ENCODE measurements around the gene ERBB4.

Gene ERBB4

GRCh38 chr2:212028798-212029394, 509.7 kb downstream of the ERBB4 start:
- H2AFZ ChIP-seq (ENCODE audit: low read length) = peak overlapping the region; percentile 7; the same call in 1 of the 2 replicates
- TF ChIP-seq CTCF (conservative IDR thresholded peaks at IDR 0.05; ENCODE audit: low read length) (no peak), EZH2phosphoT487 (IDR thresholded peaks at IDR 0.05; ENCODE audit: borderline replicate concordance) (no peak)

GRCh38 chr2:212027681-212028628, 510.6 kb downstream of the ERBB4 start:
- H4K20me1 ChIP-seq (ENCODE audit: insufficient read depth, low read length, poor library complexity, severe bottlenecking) = no peaks in the 10 kb centered on the region
- peak overlapping the region; percentile 7; the same call in 1 of the 2 replicates for H2AFZ ChIP-seq (ENCODE audit: low read length)
- no peak overlapping the region for H3K4me3 ChIP-seq (ENCODE audit: low read length, poor library complexity, severe bottlenecking)
- no peaks in the 10 kb centered on the region for H3K9me2 ChIP-seq (replicated peaks; ENCODE audit: low read depth, low read length)
- no peaks in the 10 kb centered on the region for H3K36me3 ChIP-seq (ENCODE audit: insufficient read depth, low read length)
- no peak for TF ChIP-seq EZH2phosphoT487 (IDR thresholded peaks at IDR 0.05; ENCODE audit: borderline replicate concordance)
- TF ChIP-seq CTCF (conservative IDR thresholded peaks at IDR 0.05; ENCODE audit: low read length) = no peak
- H3K27me3 ChIP-seq (ENCODE audit: insufficient read depth, low read length, poor library complexity, severe bottlenecking) = no peaks in the 10 kb centered on the region
- no peak overlapping the region for H3K4me2 ChIP-seq (ENCODE audit: low read depth, low read length, poor library complexity, severe bottlenecking)
- no peaks in the 10 kb centered on the region for H3F3A ChIP-seq (ENCODE audit: low read depth)
- no peaks in the 10 kb centered on the region for H3K9me3 ChIP-seq (ENCODE audit: insufficient read depth, low read depth, low read length)
- no peak overlapping the region for H3K9ac ChIP-seq (ENCODE audit: low read depth, low read length, poor library complexity, severe bottlenecking)
- no peaks in the 10 kb centered on the region for H3K79me2 ChIP-seq (ENCODE audit: insufficient read depth, low read length)
- H3K4me1 ChIP-seq (ENCODE audit: insufficient read depth, low read length, poor library complexity, severe bottlenecking) = peaks cover 5% of the 10 kb centered on the region

More at GRCh38 chr2:212028798-212029394, 509.7 kb downstream of the ERBB4 start:
- peaks cover 5% of the 10 kb centered on the region for H3K4me1 ChIP-seq (ENCODE audit: insufficient read depth, low read length, poor library complexity, severe bottlenecking)
- no peak overlapping the region for H3K4me2 ChIP-seq (ENCODE audit: low read depth, low read length, poor library complexity, severe bottlenecking)
- H3F3A ChIP-seq (ENCODE audit: low read depth) = no peaks in the 10 kb centered on the region
- H3K9me2 ChIP-seq (replicated peaks; ENCODE audit: low read depth, low read length) = no peaks in the 10 kb centered on the region
- H3K79me2 ChIP-seq (ENCODE audit: insufficient read depth, low read length) = no peaks in the 10 kb centered on the region
- H3K9ac ChIP-seq (ENCODE audit: low read depth, low read length, poor library complexity, severe bottlenecking) = no peak overlapping the region
- H3K27me3 ChIP-seq (ENCODE audit: insufficient read depth, low read length, poor library complexity, severe bottlenecking) = no peaks in the 10 kb centered on the region
- no peaks in the 10 kb centered on the region for H4K20me1 ChIP-seq (ENCODE audit: insufficient read depth, low read length, poor library complexity, severe bottlenecking)
- no peaks in the 10 kb centered on the region for H3K36me3 ChIP-seq (ENCODE audit: insufficient read depth, low read length)
- no peaks in the 10 kb centered on the region for H3K9me3 ChIP-seq (ENCODE audit: insufficient read depth, low read depth, low read length)
- no peak overlapping the region for H3K4me3 ChIP-seq (ENCODE audit: low read length, poor library complexity, severe bottlenecking)

- Histone ChIP-seq H4K20me1 (ENCODE audit: insufficient read depth, low read length, poor library complexity, severe bottlenecking) (no peaks in the 10 kb centered on the region), H3K4me2 (ENCODE audit: low read depth, low read length, poor library complexity, severe bottlenecking) (no peak overlapping the region), H3K9ac (ENCODE audit: low read depth, low read length, poor library complexity, severe bottlenecking) (no peak overlapping the region), H3K9me2 (replicated peaks; ENCODE audit: low read depth, low read length) (no peaks in the 10 kb centered on the region), H3K36me3 (ENCODE audit: insufficient read depth, low read length) (no peaks in the 10 kb centered on the region), H3K4me1 (ENCODE audit: insufficient read depth, low read length, poor library complexity, severe bottlenecking) (peaks cover 5% of the 10 kb centered on the region), H3K79me2 (ENCODE audit: insufficient read depth, low read length) (no peaks in the 10 kb centered on the region), H3F3A (ENCODE audit: low read depth) (no peaks in the 10 kb centered on the region), H3K9me3 (ENCODE audit: insufficient read depth, low read depth, low read length) (no peaks in the 10 kb centered on the region), H3K4me3 (ENCODE audit: low read length, poor library complexity, severe bottlenecking) (no peak overlapping the region), H3K27me3 (ENCODE audit: insufficient read depth, low read length, poor library complexity, severe bottlenecking) (no peaks in the 10 kb centered on the region), H2AFZ (ENCODE audit: low read length) (peak overlapping the region; percentile 66; the same call in 1 of the 2 replicates)
- no peak for TF ChIP-seq EZH2phosphoT487 (IDR thresholded peaks at IDR 0.05; ENCODE audit: borderline replicate concordance)
- TF ChIP-seq CTCF (conservative IDR thresholded peaks at IDR 0.05; ENCODE audit: low read length) = no peak
Observed at GRCh38 chr2:212024040-212024439, 514.6 kb downstream of the ERBB4 start.
